ENCODE results near the gene ANKDD1A. TPM values are rescaled to one million over a fixed set of nuclear protein-coding genes. Genes with fewer than 3 reads are reported as not detected.
A peak's percentile ranks its signal among the peaks of the same experiment; 100 is the strongest.

Gene ANKDD1A
- total RNA-seq, 2 experiments from 2014 or later = 0.87 to 1.1 TPM

GRCh38 chr15:64959128-64959527 is 47.4 kb downstream of the ANKDD1A start:
- ChIA-PET CTCF (no interaction called here), POLR2A (no interaction called here)
- Mint-ChIP-seq H3K9me3 (no peaks in the 10 kb centered on the region), H3K36me3 (ENCODE audit: low read depth) (peaks cover 62% of the 10 kb centered on the region), H3K27me3 (no peaks in the 10 kb centered on the region), H3K4me1 (peaks cover 6% of the 10 kb centered on the region), H3K27ac (no peak overlapping the region), H3K4me3 (no peak overlapping the region)
- no peak for DNase-seq

- peaks cover 66% of the 10 kb centered on the region for H3K36me3 Mint-ChIP-seq (ENCODE audit: low read depth)
- CTCF ChIA-PET = no interaction called here
- H3K27ac Mint-ChIP-seq = no peak overlapping the region
- no peaks in the 10 kb centered on the region for H3K27me3 Mint-ChIP-seq
- H3K4me1 Mint-ChIP-seq = peaks cover 4% of the 10 kb centered on the region
- POLR2A ChIA-PET = no interaction called here
- DNase-seq = no peak
- no peaks in the 10 kb centered on the region for H3K9me3 Mint-ChIP-seq
- no peak overlapping the region for H3K4me3 Mint-ChIP-seq
Measured at GRCh38 chr15:64960153-64960552, 48.5 kb downstream of the ANKDD1A start.

DNA sequence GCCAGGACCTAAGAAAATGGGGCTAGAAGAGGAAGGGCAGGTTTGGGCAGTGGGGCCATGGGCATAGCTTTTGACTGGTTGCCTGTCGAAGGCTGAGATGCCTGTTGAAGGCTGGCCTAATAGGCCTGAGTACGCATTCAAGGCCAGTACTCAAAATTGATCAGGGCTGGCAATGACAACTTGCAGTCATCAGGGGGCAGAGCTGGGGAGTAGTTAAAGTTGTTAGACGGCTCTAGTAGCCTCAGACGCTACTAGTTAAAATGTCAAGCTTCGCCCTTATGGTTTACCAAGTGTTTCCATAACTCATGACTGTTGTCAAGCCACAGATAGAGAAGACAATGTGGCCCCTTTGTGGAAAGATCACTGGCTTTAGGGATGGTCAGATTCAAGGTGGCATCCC is 49.3 kb downstream of the ANKDD1A start:
- H3K4me1 Mint-ChIP-seq = peaks cover 4% of the 10 kb centered on the region
- peaks cover 61% of the 10 kb centered on the region for H3K36me3 Mint-ChIP-seq (ENCODE audit: low read depth)
- no peaks in the 10 kb centered on the region for H3K9me3 Mint-ChIP-seq
- CTCF ChIA-PET = no interaction called here
- DNase-seq = no peak
- no peak overlapping the region for H3K4me3 Mint-ChIP-seq
- H3K27ac Mint-ChIP-seq = no peak overlapping the region
- POLR2A ChIA-PET = no interaction called here
- H3K27me3 Mint-ChIP-seq = no peaks in the 10 kb centered on the region

DNA sequence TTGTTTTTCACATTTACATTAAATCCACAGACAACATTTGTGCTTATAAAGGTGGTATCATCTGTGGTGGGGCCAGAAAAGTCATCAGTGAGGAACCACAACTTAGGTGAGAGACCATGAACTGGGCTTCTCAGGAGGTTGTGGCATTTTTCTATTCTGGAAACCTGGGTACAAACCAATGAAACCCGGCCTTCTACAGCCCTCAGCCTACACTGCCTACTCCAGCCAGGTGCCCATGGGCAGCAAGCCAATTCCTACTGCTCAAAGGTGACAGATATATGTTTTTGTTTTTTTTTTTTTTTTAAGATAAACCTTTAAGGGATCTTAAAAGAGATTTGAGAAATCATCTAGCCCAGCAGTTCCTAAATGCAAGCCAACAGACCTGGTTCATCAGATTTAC is 57.7 kb downstream of the ANKDD1A start:
- H3K4me3 Mint-ChIP-seq = no peak overlapping the region
- CTCF ChIA-PET = interaction anchor here (0.5 kb wide), 1 partner anchor 353 kb away, joined by 3 read pairs; no protein-coding TSS in a partner anchor
- no peaks in the 10 kb centered on the region for H3K27me3 Mint-ChIP-seq
- POLR2A ChIA-PET = no interaction called here
- DNase-seq = no peak
- H3K4me1 Mint-ChIP-seq = no peaks in the 10 kb centered on the region
- H3K9me3 Mint-ChIP-seq = no peaks in the 10 kb centered on the region
- no peak overlapping the region for H3K27ac Mint-ChIP-seq
- H3K36me3 Mint-ChIP-seq (ENCODE audit: low read depth) = peaks cover 34% of the 10 kb centered on the region

GRCh38 chr15:64970698-64971097 is 59.0 kb downstream of the ANKDD1A start:
- Mint-ChIP-seq H3K27ac (no peak overlapping the region), H3K4me1 (peaks cover 4% of the 10 kb centered on the region), H3K4me3 (no peak overlapping the region), H3K36me3 (ENCODE audit: low read depth) (peaks cover 24% of the 10 kb centered on the region), H3K27me3 (no peaks in the 10 kb centered on the region), H3K9me3 (no peaks in the 10 kb centered on the region)
- DNase-seq = no peak
- CTCF ChIA-PET = no interaction called here
- POLR2A ChIA-PET = interaction anchor here (0.6 kb wide), 1 partner anchor 572 kb away, joined by 6 read pairs; no protein-coding TSS in a partner anchor

GRCh38 chr15:64975390-64975789 is 63.7 kb downstream of the ANKDD1A start:
- ChIA-PET POLR2A (no interaction called here), CTCF (no interaction called here)
- peaks cover 6% of the 10 kb centered on the region for H3K4me1 Mint-ChIP-seq
- H3K9me3 Mint-ChIP-seq = no peaks in the 10 kb centered on the region
- H3K27ac Mint-ChIP-seq = no peak overlapping the region
- no peaks in the 10 kb centered on the region for H3K27me3 Mint-ChIP-seq
- H3K4me3 Mint-ChIP-seq = no peak overlapping the region
- no peak for DNase-seq
- peaks cover 35% of the 10 kb centered on the region for H3K36me3 Mint-ChIP-seq (ENCODE audit: low read depth)

DNA sequence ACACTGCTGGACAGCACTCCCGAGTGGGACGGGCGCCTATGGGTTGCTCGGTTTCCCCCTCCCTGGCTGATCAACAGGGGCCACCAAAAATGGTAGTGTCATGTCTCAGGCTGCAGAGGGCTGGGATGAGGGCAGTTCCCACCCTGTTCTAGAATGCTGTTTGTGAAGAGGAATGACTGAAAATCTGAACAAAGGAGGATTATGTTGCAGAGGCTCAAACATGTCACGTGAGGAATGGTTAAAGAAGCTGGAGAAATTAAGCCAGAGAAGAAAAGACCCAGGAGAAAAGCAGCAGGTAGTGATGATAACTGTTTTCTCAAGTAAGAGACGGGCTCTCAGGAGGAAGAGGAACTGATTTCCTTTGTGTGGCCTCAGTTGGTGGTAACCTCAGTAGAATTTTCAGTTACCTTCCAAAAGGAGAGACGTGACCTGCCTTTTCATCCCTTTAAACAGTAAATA is 67.6 kb downstream of the ANKDD1A start:
- Mint-ChIP-seq H3K27ac (no peak overlapping the region), H3K4me3 (no peak overlapping the region), H3K36me3 (ENCODE audit: low read depth) (peaks cover 36% of the 10 kb centered on the region), H3K27me3 (no peaks in the 10 kb centered on the region), H3K9me3 (no peaks in the 10 kb centered on the region), H3K4me1 (peaks cover 10% of the 10 kb centered on the region)
- DNase-seq = no peak
- POLR2A ChIA-PET = no interaction called here
- CTCF ChIA-PET = interaction anchor here (0.7 to 1.7 kb wide), 3 partner anchors 10 to 88 kb away, joined by 3 to 6 read pairs (median 4); partner anchors contain the start of gene SPG21

DNA sequence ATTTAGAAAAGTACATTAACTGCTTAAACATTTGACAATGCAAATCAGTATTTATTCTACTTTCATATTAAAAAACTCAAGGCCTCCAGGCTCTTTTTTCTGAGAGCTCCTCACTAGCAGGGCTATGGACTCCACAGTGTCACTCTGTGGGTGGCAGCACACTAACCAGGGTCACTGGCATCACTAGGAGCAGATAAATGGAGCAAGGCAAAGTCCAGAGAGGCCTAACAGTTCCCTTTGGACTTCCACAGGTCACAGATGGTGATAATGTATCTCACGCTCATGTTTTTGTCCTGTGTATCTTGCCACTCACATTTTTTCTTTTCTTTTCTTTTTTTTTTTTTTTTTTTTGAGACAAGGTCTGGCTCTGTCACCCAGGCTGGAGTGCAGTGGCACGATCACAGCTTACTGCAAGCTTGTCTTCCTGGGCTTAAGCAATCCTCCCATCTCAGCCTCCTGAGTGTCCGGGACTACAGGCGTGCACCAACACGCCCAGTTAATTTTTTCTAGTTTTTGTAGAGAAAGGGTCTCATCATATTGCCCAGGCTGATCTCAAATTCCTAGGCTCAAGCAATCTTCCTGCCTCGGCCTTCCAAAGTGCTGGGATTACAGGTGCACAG is 70.2 kb downstream of the ANKDD1A start:
- Mint-ChIP-seq H3K4me1 (peaks cover 20% of the 10 kb centered on the region), H3K27me3 (no peaks in the 10 kb centered on the region), H3K36me3 (ENCODE audit: low read depth) (peaks cover 33% of the 10 kb centered on the region), H3K9me3 (no peaks in the 10 kb centered on the region), H3K27ac (peak overlapping the region; percentile 25), H3K4me3 (no peak overlapping the region)
- ChIA-PET CTCF (interaction anchor here (0.6 to 1.1 kb wide), 5 partner anchors 13 to 587 kb away, joined by 3 to 5 read pairs (median 3); no protein-coding TSS in a partner anchor), POLR2A (no interaction called here)
- no peak for DNase-seq

DNA sequence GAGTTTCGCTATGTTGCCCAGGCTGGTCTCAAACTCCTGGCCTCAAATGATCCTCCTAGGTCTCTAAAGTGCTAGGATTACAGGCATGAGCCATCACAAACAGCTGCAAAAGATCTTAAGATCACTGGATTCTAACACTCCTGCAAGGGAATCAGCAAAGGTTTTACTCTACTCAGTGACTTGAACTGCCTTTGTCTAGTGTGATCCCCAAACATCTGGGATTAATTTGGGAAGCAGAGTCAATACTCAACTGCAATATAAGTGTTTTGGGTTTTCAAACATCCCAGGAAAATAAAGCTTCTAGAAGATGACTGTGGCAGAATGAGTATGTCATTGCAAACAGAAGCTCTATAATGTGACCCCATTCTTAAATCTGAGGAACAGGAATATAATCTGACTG is 70.8 kb downstream of the ANKDD1A start:
- POLR2A ChIA-PET = no interaction called here
- Mint-ChIP-seq H3K27ac (peak overlapping the region; percentile 25), H3K4me3 (no peak overlapping the region), H3K27me3 (no peaks in the 10 kb centered on the region), H3K36me3 (ENCODE audit: low read depth) (peaks cover 32% of the 10 kb centered on the region), H3K4me1 (peaks cover 25% of the 10 kb centered on the region), H3K9me3 (no peaks in the 10 kb centered on the region)
- no peak for DNase-seq
- CTCF ChIA-PET = interaction anchor here (0.6 to 1.1 kb wide), 2 partner anchors 40 to 153 kb away, joined by 4 to 5 read pairs; no protein-coding TSS in a partner anchor

DNA sequence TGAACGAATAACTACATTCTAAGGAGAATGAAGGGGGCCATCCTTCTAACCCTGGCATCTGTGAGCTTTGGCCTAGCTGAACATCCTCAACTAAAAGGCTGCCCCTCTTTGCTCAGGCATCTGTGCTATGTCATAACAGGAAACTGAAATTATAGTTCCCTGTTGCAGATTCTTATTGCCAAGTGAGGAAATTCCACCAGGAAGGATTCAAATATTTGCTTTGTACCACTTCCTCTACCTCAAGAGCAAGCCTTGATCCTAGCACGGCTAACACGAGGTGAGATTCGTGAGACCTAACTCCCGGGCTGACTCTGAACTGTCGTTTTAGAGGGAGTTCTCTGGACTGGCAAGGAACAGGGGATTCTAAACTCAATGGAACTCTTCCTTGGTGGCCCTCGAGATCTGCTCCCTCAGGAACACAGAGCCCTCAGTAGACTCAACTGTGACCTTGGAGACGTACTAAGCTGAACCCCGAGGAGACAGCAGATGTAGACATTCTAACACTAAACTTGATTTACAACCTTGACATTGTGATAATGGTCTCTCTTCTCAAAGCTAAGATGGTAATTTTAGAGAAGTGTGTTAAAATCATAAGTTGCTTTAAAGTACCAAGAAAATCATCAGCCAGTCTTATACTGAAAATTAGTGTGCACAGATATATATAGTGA is 73.8 kb downstream of the ANKDD1A start:
- POLR2A ChIA-PET = no interaction called here

DNA sequence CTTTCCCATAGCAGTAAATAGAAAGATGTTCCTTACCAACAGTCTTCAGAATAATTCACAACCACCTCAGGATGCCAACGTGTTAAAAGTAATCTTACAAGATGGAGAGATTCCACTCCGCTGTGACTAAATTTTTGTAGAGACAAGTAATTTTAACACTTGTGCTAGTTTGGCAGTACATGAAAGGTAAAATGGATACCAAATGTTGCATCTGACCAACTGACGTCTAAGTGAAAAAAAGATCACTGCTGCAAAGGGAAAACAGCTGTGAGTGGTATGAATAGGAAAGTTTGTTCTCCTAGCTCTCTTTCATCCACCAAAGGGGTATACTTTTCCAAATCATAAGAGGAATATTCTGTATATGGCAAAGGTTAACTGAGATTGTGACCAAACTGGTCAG is 75.4 kb downstream of the ANKDD1A start:
- peaks cover 52% of the 10 kb centered on the region for H3K4me1 Mint-ChIP-seq
- CTCF ChIA-PET = interaction anchor here (0.6 kb wide), 1 partner anchor 106 kb away, joined by 3 read pairs; no protein-coding TSS in a partner anchor

More for the DNA sequence above, 73.8 kb downstream of the ANKDD1A start:
- no peak for DNase-seq
- Mint-ChIP-seq H3K4me1 (peaks cover 47% of the 10 kb centered on the region), H3K36me3 (ENCODE audit: low read depth) (peaks cover 25% of the 10 kb centered on the region), H3K27ac (no peak overlapping the region), H3K9me3 (no peaks in the 10 kb centered on the region), H3K4me3 (no peak overlapping the region), H3K27me3 (no peaks in the 10 kb centered on the region)
- CTCF ChIA-PET = interaction anchor here (1.1 to 1.6 kb wide), 2 partner anchors 10 to 21 kb away, joined by 3 read pairs; no protein-coding TSS in a partner anchor

GRCh38 chr15:64989416-64990167 is 77.9 kb downstream of the ANKDD1A start, which contains the start of gene SPG21:
TSS of gene SPG21 (minus strand) at chr15:64989914. CDS start at chr15:64983569, 6,345 bp downstream.
- H3K27me3 Mint-ChIP-seq = no peaks in the 10 kb centered on the region
- H3K9me3 Mint-ChIP-seq = no peaks in the 10 kb centered on the region
- POLR2A ChIA-PET = interaction anchor here (0.6 kb wide), 1 partner anchor 531 kb away, joined by 3 read pairs; no protein-coding TSS in a partner anchor
- H3K36me3 Mint-ChIP-seq (ENCODE audit: low read depth) = peaks cover 14% of the 10 kb centered on the region
- DNase-seq = peak; percentile 90
- H3K4me1 Mint-ChIP-seq = peaks cover 51% of the 10 kb centered on the region
- H3K27ac Mint-ChIP-seq = peak within 1 kb of the TSS; percentile 93
- H3K4me3 Mint-ChIP-seq = peak within 1 kb of the TSS; percentile 95
- CTCF ChIA-PET = interaction anchor here (0.6 to 1.9 kb wide), 6 partner anchors 10 to 1294 kb away, joined by 3 to 6 read pairs (median 3); no protein-coding TSS in a partner anchor

More for the DNA sequence above, 75.4 kb downstream of the ANKDD1A start:
- POLR2A ChIA-PET = no interaction called here
- DNase-seq = no peak
- no peak overlapping the region for H3K27ac Mint-ChIP-seq
- H3K4me3 Mint-ChIP-seq = no peak overlapping the region
- peaks cover 19% of the 10 kb centered on the region for H3K36me3 Mint-ChIP-seq (ENCODE audit: low read depth)
- H3K27me3 Mint-ChIP-seq = no peaks in the 10 kb centered on the region
- H3K9me3 Mint-ChIP-seq = no peaks in the 10 kb centered on the region

GRCh38 chr15:64990168-64990470 is 78.4 kb downstream of the ANKDD1A start:
- Mint-ChIP-seq H3K27ac (peak overlapping the region; percentile 93), H3K4me1 (peaks cover 50% of the 10 kb centered on the region), H3K36me3 (ENCODE audit: low read depth) (peaks cover 14% of the 10 kb centered on the region), H3K4me3 (peak overlapping the region; percentile 95), H3K9me3 (no peaks in the 10 kb centered on the region), H3K27me3 (no peaks in the 10 kb centered on the region)
- ChIA-PET POLR2A (no interaction called here), CTCF (interaction anchor here (1.0 to 2.3 kb wide), 4 partner anchors 13 to 195 kb away, joined by 3 to 6 read pairs (median 4); no protein-coding TSS in a partner anchor)
- DNase-seq = no peak

Measured in activated CD4-positive, alpha-beta T cell treated with anti-CD3 and anti-CD28 coated beads, Interleukin-2, amount 10 ng/mL, durations not matched to agents 7 days and 5 days (primary cell).